ENCODE data around the gene SLC28A1.

Gene SLC28A1

GRCh38 chr15:84886211-84886983 lies 1.9 kb downstream of the SLC28A1 start:
- DNase-seq = no peak

GRCh38 chr15:84886984-84887299 lies 2.5 kb downstream of the SLC28A1 start:
- no peak for DNase-seq

GRCh38 chr15:84887938-84888337 lies 3.5 kb downstream of the SLC28A1 start:
- DNase-seq = no peak

GRCh38 chr15:84888639-84889038 lies 4.2 kb downstream of the SLC28A1 start:
- DNase-seq = no peak

GRCh38 chr15:84889313-84889990 lies 5.0 kb downstream of the SLC28A1 start:
- no peak for DNase-seq

- no peak for DNase-seq
Observed at GRCh38 chr15:84889991-84890669, 5.7 kb downstream of the SLC28A1 start.

- no peak for DNase-seq
Observed at GRCh38 chr15:84890670-84891162, 6.3 kb downstream of the SLC28A1 start.

GRCh38 chr15:84891339-84891738 lies 6.9 kb downstream of the SLC28A1 start:
- DNase-seq = no peak

- no peak for DNase-seq
Observed at GRCh38 chr15:84892786-84893307, 8.4 kb downstream of the SLC28A1 start.

- DNase-seq = no peak
Observed at GRCh38 chr15:84893607-84894006, 9.1 kb downstream of the SLC28A1 start.

- no peak for DNase-seq
Observed at GRCh38 chr15:84894736-84895425, 10.4 kb downstream of the SLC28A1 start.

GRCh38 chr15:84898761-84899160 lies 14.3 kb downstream of the SLC28A1 start:
- DNase-seq = no peak

GRCh38 chr15:84899750-84900149 lies 15.3 kb downstream of the SLC28A1 start:
- DNase-seq = no peak

- DNase-seq = no peak
Observed at GRCh38 chr15:84901540-84901939, 17.1 kb downstream of the SLC28A1 start.

GRCh38 chr15:84903751-84904150 lies 19.3 kb downstream of the SLC28A1 start:
- no peak for DNase-seq

- DNase-seq = no peak
Observed at GRCh38 chr15:84904419-84904818, 20.0 kb downstream of the SLC28A1 start.

GRCh38 chr15:84905016-84905916 lies 20.8 kb downstream of the SLC28A1 start:
- no peak for DNase-seq

GRCh38 chr15:84907731-84908130 lies 23.3 kb downstream of the SLC28A1 start:
- no peak for DNase-seq

- DNase-seq = no peak
Observed at GRCh38 chr15:84908564-84908963, 24.1 kb downstream of the SLC28A1 start.

GRCh38 chr15:84909029-84909428 lies 24.6 kb downstream of the SLC28A1 start:
- no peak for DNase-seq

- DNase-seq = no peak
Observed at GRCh38 chr15:84909782-84910181, 25.3 kb downstream of the SLC28A1 start.
